ENCODE data around the gene KPNB1. TPM values are rescaled to one million over a fixed set of nuclear protein-coding genes. Genes with fewer than 3 reads are reported as not detected.

Gene KPNB1
- total and polyA plus RNA-seq, 2 of the 8 experiments (the other 6 are each of a cell fraction or from before 2014, with no cell fraction given) = 171 to 625 TPM

- peak overlapping the region; percentile 42 for H4K8ac ChIP-seq (ENCODE audit: extremely low read depth, insufficient read depth, low read length)
- H3K4me1 ChIP-seq (replicated peaks in 1 of 4; ENCODE audit: control insufficient read depth in 3 of 4, insufficient read depth in 4 of 4, low read length in 3 of 4) = peaks cover 0 to 10% (median 7%) of the 10 kb centered on the region in 4 experiments; a peak in 3 of 7 replicates
- no peak overlapping the region for H2AFZ ChIP-seq (ENCODE audit: low read length)
- no peak overlapping the region for H3K9ac ChIP-seq (replicated peaks in 1 of 4; ENCODE audit: extremely low read depth in 1 of 4, low read depth in 3 of 4, low read length in 3 of 4)
- H3K9me3 ChIP-seq (ENCODE audit: insufficient read depth in 2 of 2, low read depth in 1 of 2, low read length in 1 of 2) = no peaks in the 10 kb centered on the region
- H3K4me3 ChIP-seq (ENCODE audit: extremely low read depth in 1 of 4, insufficient read depth in 2 of 4, low read depth in 3 of 4, low read length in 4 of 4) = no peak overlapping the region
- no peak overlapping the region for H3K27ac ChIP-seq (ENCODE audit: low read depth, low read length)
- ChIA-PET CTCF (ENCODE audit: partially characterized antibody) (interaction anchor here (0.6 to 0.7 kb wide), 2 partner anchors 14 to 54 kb away, joined by 3 read pairs; no protein-coding TSS in a partner anchor), POLR2A (ENCODE audit: partially characterized antibody) (interaction anchor here (41.8 to 46.3 kb wide), 2 partner anchors 3 to 13 kb away, joined by 1575 read pairs; partner anchors contain the start of genes KPNB1 and TBKBP1)
- no peak overlapping the region for H3K56ac ChIP-seq (replicated peaks; ENCODE audit: insufficient read length, low read depth, low read length)
- DNase-seq (ENCODE audit: low read depth in 1 of 2, low spot score in 2 of 2) (no peak), FAIRE-seq (no peak)
- H3K79me1 ChIP-seq (ENCODE audit: low read depth, low read length) = no peaks in the 10 kb centered on the region
- no peak overlapping the region for H2BK120ac ChIP-seq (replicated peaks; ENCODE audit: low read depth, low read length)
- H3K79me2 ChIP-seq (ENCODE audit: control insufficient read depth in 1 of 2, insufficient read depth in 2 of 2, low read length in 2 of 2) = peaks cover 0 to 25% of the 10 kb centered on the region in 2 experiments; a peak in 2 of 4 replicates
- no peak overlapping the region for H3K4ac ChIP-seq (replicated peaks; ENCODE audit: insufficient read length, low read depth, low read length)
- no peak overlapping the region for H2BK12ac ChIP-seq (ENCODE audit: low read depth, low read length)
- no peak overlapping the region for H3K14ac ChIP-seq (ENCODE audit: insufficient read length)
- H4K5ac ChIP-seq (ENCODE audit: insufficient read length, low read depth, low read length) = no peak overlapping the region
- H3K23me2 ChIP-seq (ENCODE audit: low read depth, low read length) = no peaks in the 10 kb centered on the region
- no peak overlapping the region for H2BK20ac ChIP-seq (ENCODE audit: low read length)
- no peak overlapping the region for H3K4me2 ChIP-seq (ENCODE audit: insufficient read depth in 1 of 2, low read depth in 2 of 2, low read length in 2 of 2)
- H2BK5ac ChIP-seq (ENCODE audit: low read depth, low read length) = no peak overlapping the region
- no peak overlapping the region for H3K23ac ChIP-seq (ENCODE audit: insufficient read length)
- no peak overlapping the region for H4K91ac ChIP-seq (replicated peaks; ENCODE audit: insufficient read length, low read length)
- 95% methylated on average over 4 of the region's 4 CpGs; no CpG with 5 or more reads in 1 of the 2 experiments for WGBS, 2 experiments (ENCODE audit: extremely low coverage in 1 of 2, insufficient coverage in 1 of 2, insufficient read length in 1 of 2, insufficient replicate concordance in 2 of 2, low coverage in 1 of 2, low lambda C conversion rate in 2 of 2, missing lambda C conversion rate in 1 of 2)
- H3K27me3 ChIP-seq (replicated peaks in 1 of 4; ENCODE audit: control insufficient read depth in 3 of 4, extremely low read depth in 1 of 4, insufficient read depth in 3 of 4, low read length in 3 of 4) = no peaks in the 10 kb centered on the region
- H4K20me1 ChIP-seq (replicated peaks in 1 of 2; ENCODE audit: control insufficient read depth in 1 of 2, insufficient read depth in 2 of 2, low read length in 2 of 2) = peaks cover 6 to 18% of the 10 kb centered on the region in 2 experiments
- no peak overlapping the region for H2BK15ac ChIP-seq (ENCODE audit: low read length)
- H2AK5ac ChIP-seq (ENCODE audit: low read depth, low read length) = no peak overlapping the region
- H3K18ac ChIP-seq (ENCODE audit: extremely low read depth, low read length) = no peak overlapping the region
- peaks cover 65 to 96% (median 89%) of the 10 kb centered on the region in 4 experiments for H3K36me3 ChIP-seq (ENCODE audit: control insufficient read depth in 2 of 4, insufficient read depth in 4 of 4, low read length in 3 of 4)
- TF ChIP-seq BACH1 (IDR thresholded peaks at IDR 0.05; ENCODE audit: low read length) = no peak
- no peak for TF ChIP-seq YY1 (IDR thresholded peaks at IDR 0.05; ENCODE audit: low read depth, low read length)
- TF ChIP-seq PHF8 (conservative IDR thresholded peaks at IDR 0.05; ENCODE audit: low read depth, low read length) = no peak
- TF ChIP-seq SP1 (IDR thresholded peaks at IDR 0.05; ENCODE audit: low read depth, low read length) = no peak
- no peak for TF ChIP-seq CBX8 (IDR thresholded peaks at IDR 0.05; ENCODE audit: borderline replicate concordance, low read depth, low read length)
- no peak for TF ChIP-seq RAD21 (IDR thresholded peaks at IDR 0.05 in 1 of 2, conservative IDR thresholded peaks at IDR 0.05 in 1 of 2; ENCODE audit: low read depth in 2 of 2, low read length in 2 of 2)
- TF ChIP-seq RNF2 (IDR thresholded peaks at IDR 0.05; ENCODE audit: borderline replicate concordance, low read depth, low read length, missing control alignments, poor library complexity, severe bottlenecking) = no peak
- TF ChIP-seq FOSL1 (IDR thresholded peaks at IDR 0.05; ENCODE audit: insufficient read depth, low read depth, low read length) = no peak
- TF ChIP-seq BCL11A (IDR thresholded peaks at IDR 0.05; ENCODE audit: low read depth in 2 of 2, low read length in 2 of 2) = no peak
- no peak for TF ChIP-seq POLR2A (IDR thresholded peaks at IDR 0.05; ENCODE audit: control extremely low read depth in 1 of 2, low read depth in 2 of 2, low read length in 2 of 2)
- TF ChIP-seq, protein P1, sequence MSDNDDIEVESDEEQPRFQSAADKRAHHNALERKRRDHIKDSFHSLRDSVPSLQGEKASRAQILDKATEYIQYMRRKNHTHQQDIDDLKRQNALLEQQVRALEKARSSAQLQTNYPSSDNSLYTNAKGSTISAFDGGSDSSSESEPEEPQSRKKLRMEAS (IDR thresholded peaks at IDR 0.05) = no peak
- no peak for TF ChIP-seq KDM5A (IDR thresholded peaks at IDR 0.05; ENCODE audit: low read length)
- TF ChIP-seq CEBPB (IDR thresholded peaks at IDR 0.05; ENCODE audit: low read depth, low read length) = no peak
- no peak for TF ChIP-seq CHD1 (IDR thresholded peaks at IDR 0.05; ENCODE audit: low read depth, low read length)
Measured at GRCh38 chr17:47669081-47669480, 19.4 kb downstream of the KPNB1 start.
